Measurements from ENCODE around the gene TXNL4B. TPM values are rescaled to one million over a fixed set of nuclear protein-coding genes. Genes with fewer than 3 reads are reported as not detected.
A peak's percentile ranks its signal among the peaks of the same experiment; 100 is the strongest.

Gene TXNL4B
- total and polyA plus RNA-seq, 11 donors, result 4.6 to 13.5 (median 7.0) TPM

DNA sequence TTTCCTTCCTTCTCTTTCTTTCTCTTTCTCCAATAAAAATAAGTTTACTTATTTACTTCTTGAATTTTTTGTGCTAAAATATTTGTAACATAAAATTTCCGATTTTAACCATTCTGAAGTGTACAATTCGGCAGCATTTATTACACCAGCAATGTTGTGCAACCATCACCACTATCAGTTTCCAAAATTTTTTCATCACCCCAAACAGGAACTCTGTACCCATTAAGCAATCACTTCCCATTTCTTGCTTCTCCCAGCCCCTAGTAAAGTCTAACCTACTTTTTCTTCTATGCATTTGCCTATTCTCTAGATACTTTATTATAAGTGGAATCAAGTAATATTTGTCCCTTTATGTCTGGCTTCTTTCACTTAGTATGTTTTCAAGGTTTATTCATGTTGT, 41.6 kb downstream of the TXNL4B start:
- ATAC-seq (no peak), DNase-seq (no peak)
- H3K36me3 ChIP-seq, result no peaks in the 10 kb centered on the region
- no peak for TF ChIP-seq POLR2A (IDR thresholded peaks at IDR 0.05)
- TF ChIP-seq, protein P1, sequence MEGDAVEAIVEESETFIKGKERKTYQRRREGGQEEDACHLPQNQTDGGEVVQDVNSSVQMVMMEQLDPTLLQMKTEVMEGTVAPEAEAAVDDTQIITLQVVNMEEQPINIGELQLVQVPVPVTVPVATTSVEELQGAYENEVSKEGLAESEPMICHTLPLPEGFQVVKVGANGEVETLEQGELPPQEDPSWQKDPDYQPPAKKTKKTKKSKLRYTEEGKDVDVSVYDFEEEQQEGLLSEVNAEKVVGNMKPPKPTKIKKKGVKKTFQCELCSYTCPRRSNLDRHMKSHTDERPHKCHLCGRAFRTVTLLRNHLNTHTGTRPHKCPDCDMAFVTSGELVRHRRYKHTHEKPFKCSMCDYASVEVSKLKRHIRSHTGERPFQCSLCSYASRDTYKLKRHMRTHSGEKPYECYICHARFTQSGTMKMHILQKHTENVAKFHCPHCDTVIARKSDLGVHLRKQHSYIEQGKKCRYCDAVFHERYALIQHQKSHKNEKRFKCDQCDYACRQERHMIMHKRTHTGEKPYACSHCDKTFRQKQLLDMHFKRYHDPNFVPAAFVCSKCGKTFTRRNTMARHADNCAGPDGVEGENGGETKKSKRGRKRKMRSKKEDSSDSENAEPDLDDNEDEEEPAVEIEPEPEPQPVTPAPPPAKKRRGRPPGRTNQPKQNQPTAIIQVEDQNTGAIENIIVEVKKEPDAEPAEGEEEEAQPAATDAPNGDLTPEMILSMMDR (IDR thresholded peaks at IDR 0.05), result no peak
- intact Hi-C loops (cut with DNase I), result no loop called here
- H3K4me1 ChIP-seq, result no peaks in the 10 kb centered on the region
- 80 to 87% (median 82%) methylated on average over 2 of the region's 2 CpGs for WGBS, 4 donors
- peak overlapping the region in 1 of 12 donors; percentile 4 for H3K27ac ChIP-seq
- H3K4me3 ChIP-seq, result no peak overlapping the region
- H3K9me3 ChIP-seq, result peaks cover 0 to 16% (median 0%) of the 10 kb centered on the region in 12 donors
- H3K27me3 ChIP-seq, result no peaks in the 10 kb centered on the region

- Histone ChIP-seq H3K9me3 (peaks cover 0 to 16% (median 0%) of the 10 kb centered on the region in 12 donors), H3K4me1 (no peaks in the 10 kb centered on the region), H3K36me3 (no peaks in the 10 kb centered on the region), H3K27me3 (no peaks in the 10 kb centered on the region), H3K27ac (no peak overlapping the region), H3K4me3 (no peak overlapping the region)
- 83 to 87% (median 85%) methylated on average over 4 of the region's 4 CpGs for WGBS, 4 donors
- ATAC-seq, result peak in 2 of 4 donors; percentile 15 to 18
- TF ChIP-seq POLR2A (IDR thresholded peaks at IDR 0.05), result no peak
- TF ChIP-seq, protein P1 (IDR thresholded peaks at IDR 0.05), result no peak
- DNase-seq, result no peak
- intact Hi-C loops (cut with DNase I), result no loop called here
Observed at GRCh38 chr16:72050769-72051464, 42.5 kb downstream of the TXNL4B start.

GRCh38 chr16:72049110-72049509, 44.3 kb downstream of the TXNL4B start:
- H3K27me3 ChIP-seq, result no peaks in the 10 kb centered on the region
- H3K36me3 ChIP-seq, result peaks cover 0 to 2% (median 0%) of the 10 kb centered on the region in 9 donors
- TF ChIP-seq, protein P1 (IDR thresholded peaks at IDR 0.05), result no peak
- TF ChIP-seq POLR2A (IDR thresholded peaks at IDR 0.05), result no peak
- DNase-seq, result no peak
- no peak overlapping the region for H3K27ac ChIP-seq
- H3K4me1 ChIP-seq, result no peaks in the 10 kb centered on the region
- H3K4me3 ChIP-seq, result no peak overlapping the region
- intact Hi-C loops (cut with DNase I), result no loop called here
- peaks cover 0 to 16% (median 0%) of the 10 kb centered on the region in 12 donors for H3K9me3 ChIP-seq
- no peak for ATAC-seq

- DNase-seq, result no peak
- Histone ChIP-seq H3K9me3 (peaks cover 0 to 14% (median 0%) of the 10 kb centered on the region in 12 donors), H3K27ac (no peak overlapping the region), H3K27me3 (no peaks in the 10 kb centered on the region), H3K4me1 (peaks cover 0 to 7% (median 0%) of the 10 kb centered on the region in 12 donors), H3K4me3 (no peak overlapping the region), H3K36me3 (peaks cover 0 to 27% (median 15%) of the 10 kb centered on the region in 9 donors)
- intact Hi-C loops (cut with DNase I), result no loop called here
- ATAC-seq, result no peak
- TF ChIP-seq, protein P1 (IDR thresholded peaks at IDR 0.05), result no peak
- TF ChIP-seq POLR2A (IDR thresholded peaks at IDR 0.05), result no peak
- 59 to 94% (median 77%) methylated on average over 2 of the region's 2 CpGs for WGBS, 4 donors
Observed at GRCh38 chr16:72044825-72045359, 48.5 kb downstream of the TXNL4B start.
